Natural killer cell (primary cell): ENCODE data around the gene VPS18. TPM values are rescaled to one million over a fixed set of nuclear protein-coding genes. Genes with fewer than 3 reads are reported as not detected.

ENCODE experiments used
- ATAC-seq, 3 donors: fragments of 150-1000 bp in 2 of 3; fragments of 200-7000 bp in 1 of 3; cut with Tn5 transposase; 1 replicate in 1 of 3; 2 replicates in 2 of 3; pipeline ENCODE4 v1.10.0; 2021; ENCODE audit warnings: mild to moderate bottlenecking in 2 of 3, moderate library complexity in 2 of 3
- DNase-seq, 2 donors: peaks; one replicate each; pipeline versions ENCODE4 v3.0.0 to v3.0.0-alpha.2; 2013 to 2021; ENCODE audit warnings: mixed read lengths in 1 of 2
- H3K27ac ChIP-seq: one replicate; pipeline ENCODE4 v1.5.1; 2013; ENCODE audit warnings: mild to moderate bottlenecking, low read length
- H3K27me3 ChIP-seq: one replicate; pipeline ENCODE4 v1.6.1; 2013; ENCODE audit warnings: low read length; ENCODE audit not compliant: control insufficient read depth, insufficient read depth
- H3K36me3 ChIP-seq: one replicate; pipeline ENCODE4 v1.6.1; 2013; ENCODE audit warnings: low read length; ENCODE audit not compliant: control insufficient read depth, insufficient read depth
- H3K4me1 ChIP-seq: one replicate; pipeline ENCODE4 v1.6.1; 2013; ENCODE audit warnings: low read length; ENCODE audit not compliant: control insufficient read depth, insufficient read depth
- H3K4me3 ChIP-seq: one replicate; pipeline ENCODE4 v1.5.1; 2013; ENCODE audit warnings: low read length
- H3K9me3 ChIP-seq: one replicate; pipeline ENCODE4 v1.6.1; 2013; ENCODE audit warnings: low read length; ENCODE audit not compliant: control insufficient read depth, insufficient read depth
- H3K27ac Mint-ChIP-seq, 2 donors: one replicate each; pipeline ENCODE4 v1.8.0; 2022; ENCODE audit warnings: mild to moderate bottlenecking in 2 of 2, mixed read lengths in 2 of 2, moderate library complexity in 1 of 2
- H3K27me3 Mint-ChIP-seq, 2 donors: one replicate each; pipeline ENCODE4 v1.8.0; 2022; ENCODE audit warnings: low read depth in 2 of 2, mixed read lengths in 2 of 2
- H3K36me3 Mint-ChIP-seq: one replicate; pipeline ENCODE4 v1.8.0; 2022; ENCODE audit warnings: mixed read lengths
- H3K4me1 Mint-ChIP-seq, 2 donors: one replicate each; pipeline ENCODE4 v1.8.0; 2022; ENCODE audit warnings: mixed read lengths in 2 of 2
- H3K4me3 Mint-ChIP-seq: one replicate; pipeline ENCODE4 v1.8.0; 2022; ENCODE audit warnings: mild to moderate bottlenecking, moderate library complexity, mixed read lengths
- H3K9me3 Mint-ChIP-seq, 2 donors: one replicate each; pipeline ENCODE4 v1.8.0; 2022; ENCODE audit warnings: mixed read lengths in 2 of 2
- CTCF ChIP-seq: fragments of 200-600 bp; IDR thresholded peaks from one replicate; pipeline ENCODE4 v1.8.0; 2022; ENCODE audit warnings: antibody characterized with exemption
- WGBS: methylation state at CpG from one replicate; pipeline ENCODE4 v1.1.7; 2013; ENCODE audit warnings: missing lambda C conversion rate; ENCODE audit not compliant: insufficient coverage; 5-methylcytosine and 5-hydroxymethylcytosine counted together
- intact Hi-C: fragments of 100-400 bp; cut with micrococcal nuclease; formaldehyde crosslinking; loops from one replicate; pipeline ENCODE4 v1.14.2; 2022
- total RNA-seq, 4 donors: library from RNA; stranded (reverse); fragments of 120-200 nt in 1 of 4; gene quantifications; one replicate each; pipeline versions ENCODE4 v1.2.3 to v1.2.4, GENCODE V29; 2013 to 2022

Gene VPS18
- total RNA-seq, 3 donors from 2014 or later (not counting 1 experiment from before 2014, with no cell fraction given) = 30.8 to 35.6 (median 34.1) TPM

- Histone ChIP-seq H3K27ac (no peak overlapping the region), H3K4me3 (no peak overlapping the region), H3K36me3 (no peaks in the 10 kb centered on the region), H3K4me1 (peaks cover 30% of the 10 kb centered on the region), H3K9me3 (no peaks in the 10 kb centered on the region), H3K27me3 (peaks cover 24% of the 10 kb centered on the region)
- Mint-ChIP-seq H3K4me1 (peaks cover 12 to 25% of the 10 kb centered on the region in 2 donors), H3K27ac (no peak overlapping the region), H3K27me3 (peaks cover 15 to 36% of the 10 kb centered on the region in 2 donors), H3K36me3 (no peaks in the 10 kb centered on the region), H3K4me3 (no peak overlapping the region), H3K9me3 (no peaks in the 10 kb centered on the region)
- 96% methylated on average over 9 of the region's 9 CpGs for WGBS
- ATAC-seq = no peak
- intact Hi-C loops = no loop called here
- no peak for DNase-seq
- no peak for TF ChIP-seq CTCF
These were observed 29.3 kb downstream of the VPS18 start for GRCh38 chr15:40923551-40923950.

- Histone ChIP-seq H3K9me3 (no peaks in the 10 kb centered on the region), H3K4me3 (no peak overlapping the region), H3K36me3 (no peaks in the 10 kb centered on the region), H3K27me3 (peaks cover 40% of the 10 kb centered on the region), H3K4me1 (peaks cover 49% of the 10 kb centered on the region), H3K27ac (no peak overlapping the region)
- no peak for TF ChIP-seq CTCF
- Mint-ChIP-seq H3K9me3 (no peaks in the 10 kb centered on the region), H3K36me3 (no peaks in the 10 kb centered on the region), H3K27me3 (peaks cover 21 to 51% of the 10 kb centered on the region in 2 donors), H3K27ac (no peak overlapping the region), H3K4me1 (peaks cover 24 to 44% of the 10 kb centered on the region in 2 donors), H3K4me3 (no peak overlapping the region)
- intact Hi-C loops = no loop called here
- no peak for ATAC-seq
- WGBS = 11% methylated on average over 30 of the region's 30 CpGs
- no peak for DNase-seq
These were observed 31.2 kb downstream of the VPS18 start for GRCh38 chr15:40925495-40925862.

GRCh38 chr15:40925863-40926658, 31.8 kb downstream of the VPS18 start:
- peaks cover 55% of the 10 kb centered on the region for H3K4me1 ChIP-seq
- peaks cover 42% of the 10 kb centered on the region for H3K27me3 ChIP-seq

More at GRCh38 chr15:40925863-40926658, 31.8 kb downstream of the VPS18 start:
- DNase-seq (peak in 1 of 2 donors; percentile 41), ATAC-seq (peak; percentile 19 to 37 (median 25))
- no peaks in the 10 kb centered on the region for H3K36me3 Mint-ChIP-seq
- H3K4me3 ChIP-seq = no peak overlapping the region
- H3K9me3 ChIP-seq = no peaks in the 10 kb centered on the region
- peaks cover 27 to 55% of the 10 kb centered on the region in 2 donors for H3K27me3 Mint-ChIP-seq
- no peak for TF ChIP-seq CTCF
- 2% methylated on average over 61 of the region's 61 CpGs for WGBS
- no peak overlapping the region for H3K27ac Mint-ChIP-seq
- no peaks in the 10 kb centered on the region for H3K9me3 Mint-ChIP-seq
- no peaks in the 10 kb centered on the region for H3K36me3 ChIP-seq
- H3K4me1 Mint-ChIP-seq = peaks cover 30 to 50% of the 10 kb centered on the region in 2 donors
- H3K4me3 Mint-ChIP-seq = peak overlapping the region; percentile 78
- intact Hi-C loops = no loop called here
- H3K27ac ChIP-seq = no peak overlapping the region
